ENCODE results near the gene RSAD2.

Gene RSAD2

GRCh38 chr2:6877402-6878304 lies at the start of gene RSAD2:
RSAD2 (plus strand) TSS chr2:6877777; CDS start chr2:6877801, 24 bp downstream.
- H3K9me2 ChIP-seq (replicated peaks; ENCODE audit: insufficient read depth, low read length) = no peaks in the 10 kb centered on the region
- H3K36me3 ChIP-seq (ENCODE audit: low read length) = no peaks in the 10 kb centered on the region; the same call in 1 of the 2 replicates
- H3F3A ChIP-seq (ENCODE audit: insufficient read depth) = no peaks in the 10 kb centered on the region
- H2AFZ ChIP-seq (ENCODE audit: low read depth, low read length, severe bottlenecking) = no peak within 1 kb of the TSS
- TF ChIP-seq CTCF (IDR thresholded peaks at IDR 0.05; ENCODE audit: insufficient read depth, low read length, poor library complexity, severe bottlenecking) = no peak
- no peak for TF ChIP-seq EZH2phosphoT487 (conservative IDR thresholded peaks at IDR 0.05; ENCODE audit: low read length)
- H3K9ac ChIP-seq (ENCODE audit: low read length) = no peak within 1 kb of the TSS
- no peak within 1 kb of the TSS for H3K27ac ChIP-seq (ENCODE audit: low read depth, low read length)
- no peaks in the 10 kb centered on the region for H3K79me2 ChIP-seq (ENCODE audit: insufficient read depth, low read length)
- H3K9me3 ChIP-seq (ENCODE audit: insufficient read depth, low read length) = no peaks in the 10 kb centered on the region
- H3K4me2 ChIP-seq (ENCODE audit: low read depth, low read length, poor library complexity, severe bottlenecking) = peak within 1 kb of the TSS; percentile 37
- H4K20me1 ChIP-seq (ENCODE audit: low read depth, low read length) = no peaks in the 10 kb centered on the region
- no peak within 1 kb of the TSS for H3K4me3 ChIP-seq (ENCODE audit: insufficient read depth, low read length, poor library complexity, severe bottlenecking)
- no peaks in the 10 kb centered on the region; the same call in 1 of the 2 replicates for H3K27me3 ChIP-seq (ENCODE audit: low read length)

GRCh38 chr2:6828299-6828584 lies 49.3 kb upstream of the RSAD2 start:
- Histone ChIP-seq H3K36me3 (ENCODE audit: low read length) (peaks cover 5% of the 10 kb centered on the region; the same call in 1 of the 2 replicates), H3K27ac (ENCODE audit: low read depth, low read length) (peak overlapping the region; percentile 23), H2AFZ (ENCODE audit: low read depth, low read length, severe bottlenecking) (peak overlapping the region; percentile 88), H3F3A (ENCODE audit: insufficient read depth) (no peaks in the 10 kb centered on the region), H3K4me2 (ENCODE audit: low read depth, low read length, poor library complexity, severe bottlenecking) (peak overlapping the region; percentile 40), H3K9ac (ENCODE audit: low read length) (peak overlapping the region; percentile 33), H3K4me3 (ENCODE audit: insufficient read depth, low read length, poor library complexity, severe bottlenecking) (no peak overlapping the region), H4K20me1 (ENCODE audit: low read depth, low read length) (no peaks in the 10 kb centered on the region), H3K9me2 (replicated peaks; ENCODE audit: insufficient read depth, low read length) (no peaks in the 10 kb centered on the region), H3K27me3 (ENCODE audit: low read length) (no peaks in the 10 kb centered on the region), H3K79me2 (ENCODE audit: insufficient read depth, low read length) (no peaks in the 10 kb centered on the region), H3K9me3 (ENCODE audit: insufficient read depth, low read length) (peaks cover 13% of the 10 kb centered on the region; the same call in 1 of the 2 replicates)
- TF ChIP-seq EZH2phosphoT487 (conservative IDR thresholded peaks at IDR 0.05; ENCODE audit: low read length) (no peak), CTCF (IDR thresholded peaks at IDR 0.05; ENCODE audit: insufficient read depth, low read length, poor library complexity, severe bottlenecking) (peak; percentile 36)

GRCh38 chr2:6831229-6831628 lies 46.3 kb upstream of the RSAD2 start:
- H3K27me3 ChIP-seq (ENCODE audit: low read length) = no peaks in the 10 kb centered on the region
- TF ChIP-seq EZH2phosphoT487 (conservative IDR thresholded peaks at IDR 0.05; ENCODE audit: low read length) (no peak), CTCF (IDR thresholded peaks at IDR 0.05; ENCODE audit: insufficient read depth, low read length, poor library complexity, severe bottlenecking) (no peak)

More at GRCh38 chr2:6831229-6831628, 46.3 kb upstream of the RSAD2 start:
- Histone ChIP-seq H4K20me1 (ENCODE audit: low read depth, low read length) (no peaks in the 10 kb centered on the region), H3K9ac (ENCODE audit: low read length) (no peak overlapping the region), H3K79me2 (ENCODE audit: insufficient read depth, low read length) (no peaks in the 10 kb centered on the region), H3K9me3 (ENCODE audit: insufficient read depth, low read length) (peaks cover 16% of the 10 kb centered on the region; the same call in 1 of the 2 replicates), H3K9me2 (replicated peaks; ENCODE audit: insufficient read depth, low read length) (no peaks in the 10 kb centered on the region), H2AFZ (ENCODE audit: low read depth, low read length, severe bottlenecking) (no peak overlapping the region), H3K27ac (ENCODE audit: low read depth, low read length) (no peak overlapping the region), H3K4me3 (ENCODE audit: insufficient read depth, low read length, poor library complexity, severe bottlenecking) (no peak overlapping the region), H3F3A (ENCODE audit: insufficient read depth) (no peaks in the 10 kb centered on the region), H3K36me3 (ENCODE audit: low read length) (peaks cover 5% of the 10 kb centered on the region; the same call in 1 of the 2 replicates), H3K4me2 (ENCODE audit: low read depth, low read length, poor library complexity, severe bottlenecking) (no peak overlapping the region)
